PFSK-1 (cell line): ENCODE measurements around the gene FAM124A.

Source experiments
- FOXP2 ChIP-seq: optimal IDR thresholded peaks from 2 replicates; pipeline ENCODE3; 2011; ENCODE audit warnings: borderline replicate concordance, control low read depth, inconsistent platforms; ENCODE audit not compliant: insufficient read depth; ENCODE audit errors: extremely low read length, extremely low read depth
- POLR2AphosphoS5 ChIP-seq: IDR thresholded peaks from 2 replicates; pipeline ENCODE4 v1.6.1; 2012; ENCODE audit warnings: low read depth, mild to moderate bottlenecking, control low read depth, low read length, moderate library complexity
- SIN3A ChIP-seq: IDR thresholded peaks from 2 replicates; pipeline ENCODE4 v1.6.1; 2012; ENCODE audit warnings: mild to moderate bottlenecking, low read length, moderate library complexity, borderline replicate concordance; ENCODE audit not compliant: insufficient read depth
- TAF1 ChIP-seq: IDR thresholded peaks from 2 replicates; pipeline ENCODE4 v1.6.1; 2012; ENCODE audit warnings: low read length, control low read depth, borderline replicate concordance; ENCODE audit not compliant: insufficient read depth
- TF ChIP-seq, protein P1 (sequence below), 2 experiments: IDR thresholded peaks; 2 replicates each; pipeline versions ENCODE4 v1.6.1 to v1.8.0; 2011 to 2012; ENCODE audit warnings: low read depth in 2 of 2, low read length in 2 of 2, control low read depth in 1 of 2, inconsistent platforms in 1 of 2, mild to moderate bottlenecking in 1 of 2, moderate library complexity in 1 of 2; ENCODE audit not compliant: insufficient read depth in 1 of 2

FAM124A gene

GRCh38 chr13:51333421-51333820 is 111.2 kb downstream of the FAM124A start:
- no peak for TF ChIP-seq POLR2AphosphoS5
- no peak for TF ChIP-seq TAF1
- TF ChIP-seq, protein P1, sequence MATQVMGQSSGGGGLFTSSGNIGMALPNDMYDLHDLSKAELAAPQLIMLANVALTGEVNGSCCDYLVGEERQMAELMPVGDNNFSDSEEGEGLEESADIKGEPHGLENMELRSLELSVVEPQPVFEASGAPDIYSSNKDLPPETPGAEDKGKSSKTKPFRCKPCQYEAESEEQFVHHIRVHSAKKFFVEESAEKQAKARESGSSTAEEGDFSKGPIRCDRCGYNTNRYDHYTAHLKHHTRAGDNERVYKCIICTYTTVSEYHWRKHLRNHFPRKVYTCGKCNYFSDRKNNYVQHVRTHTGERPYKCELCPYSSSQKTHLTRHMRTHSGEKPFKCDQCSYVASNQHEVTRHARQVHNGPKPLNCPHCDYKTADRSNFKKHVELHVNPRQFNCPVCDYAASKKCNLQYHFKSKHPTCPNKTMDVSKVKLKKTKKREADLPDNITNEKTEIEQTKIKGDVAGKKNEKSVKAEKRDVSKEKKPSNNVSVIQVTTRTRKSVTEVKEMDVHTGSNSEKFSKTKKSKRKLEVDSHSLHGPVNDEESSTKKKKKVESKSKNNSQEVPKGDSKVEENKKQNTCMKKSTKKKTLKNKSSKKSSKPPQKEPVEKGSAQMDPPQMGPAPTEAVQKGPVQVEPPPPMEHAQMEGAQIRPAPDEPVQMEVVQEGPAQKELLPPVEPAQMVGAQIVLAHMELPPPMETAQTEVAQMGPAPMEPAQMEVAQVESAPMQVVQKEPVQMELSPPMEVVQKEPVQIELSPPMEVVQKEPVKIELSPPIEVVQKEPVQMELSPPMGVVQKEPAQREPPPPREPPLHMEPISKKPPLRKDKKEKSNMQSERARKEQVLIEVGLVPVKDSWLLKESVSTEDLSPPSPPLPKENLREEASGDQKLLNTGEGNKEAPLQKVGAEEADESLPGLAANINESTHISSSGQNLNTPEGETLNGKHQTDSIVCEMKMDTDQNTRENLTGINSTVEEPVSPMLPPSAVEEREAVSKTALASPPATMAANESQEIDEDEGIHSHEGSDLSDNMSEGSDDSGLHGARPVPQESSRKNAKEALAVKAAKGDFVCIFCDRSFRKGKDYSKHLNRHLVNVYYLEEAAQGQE (IDR thresholded peaks at IDR 0.05; ENCODE audit: insufficient read depth in 1 of 2, low read depth in 2 of 2, low read length in 2 of 2): no peak
- TF ChIP-seq SIN3A: no peak
- TF ChIP-seq FOXP2: no peak

- TF ChIP-seq SIN3A (no peak), POLR2AphosphoS5 (no peak), TAF1 (no peak), FOXP2 (no peak)
- TF ChIP-seq, protein P1 (IDR thresholded peaks at IDR 0.05; ENCODE audit: insufficient read depth in 1 of 2, low read depth in 2 of 2, low read length in 2 of 2): no peak
Observed at GRCh38 chr13:51333826-51334225, 111.6 kb downstream of the FAM124A start.
